Kasumi-1 (cell line): ENCODE results near the gene EVL.
"Not testable (repeated sequence)": the region's sequence is repeated elsewhere in the genome, so short reads cannot be mapped to it uniquely, and the experiment has no call there.

ENCODE experiments used
- DNase-seq, 2 experiments: peaks; one replicate each; lab custom pipeline; 2025; lab: John Stamatoyannopoulos, UW

The EVL gene

DNA sequence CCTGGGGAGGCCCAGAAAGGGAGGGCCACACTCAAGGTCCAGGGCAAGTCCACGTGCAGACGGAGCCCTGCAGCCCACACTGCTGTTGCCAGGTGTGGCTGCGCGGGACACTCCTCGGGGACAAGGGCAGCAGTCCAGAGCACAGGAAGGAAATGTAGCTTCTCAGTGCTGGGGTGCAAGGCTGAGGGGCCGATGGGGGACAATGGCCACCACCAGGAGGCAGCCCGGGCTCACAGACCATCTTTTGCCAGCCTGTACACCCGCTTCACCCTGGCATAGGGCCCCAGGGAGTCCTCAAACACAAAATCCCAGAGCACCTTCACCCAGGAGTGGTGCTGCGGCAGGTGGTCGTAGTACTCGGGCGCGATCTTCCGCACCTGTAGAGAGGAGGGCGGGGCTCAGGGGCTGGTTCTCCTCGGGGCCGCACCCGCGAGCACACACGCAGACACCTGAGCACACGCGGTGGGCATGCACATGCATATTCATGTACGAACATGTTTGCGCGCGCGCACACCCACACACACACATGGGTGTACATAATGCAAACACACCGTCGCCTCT is 81.4 kb downstream of the EVL start:
- peak in 1 of 2 experiments; percentile 1 for DNase-seq

DNA sequence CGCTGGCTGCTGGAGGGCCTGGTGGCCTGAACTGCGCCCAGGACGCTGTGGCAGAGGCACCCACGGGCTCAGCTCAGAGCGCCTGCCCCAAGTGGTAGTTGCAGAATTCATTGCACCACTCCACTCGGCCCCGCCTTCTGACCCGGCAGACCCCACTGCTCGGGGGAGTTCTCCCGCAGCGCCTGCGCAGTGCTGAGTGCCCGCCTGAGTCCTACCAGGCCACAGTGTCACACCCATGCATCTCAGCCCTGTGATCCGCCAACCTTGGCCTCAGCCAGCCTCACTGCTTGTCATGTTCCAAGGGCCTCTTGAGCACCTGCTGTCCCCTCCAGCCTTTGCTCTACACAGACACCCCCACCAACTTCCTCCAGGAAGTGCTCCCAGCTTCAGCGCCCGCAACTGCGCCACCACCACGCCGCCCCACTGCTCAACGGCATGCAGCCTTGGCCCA is 82.0 kb downstream of the EVL start:
- DNase-seq: peak; percentile 85 to 91

DNA sequence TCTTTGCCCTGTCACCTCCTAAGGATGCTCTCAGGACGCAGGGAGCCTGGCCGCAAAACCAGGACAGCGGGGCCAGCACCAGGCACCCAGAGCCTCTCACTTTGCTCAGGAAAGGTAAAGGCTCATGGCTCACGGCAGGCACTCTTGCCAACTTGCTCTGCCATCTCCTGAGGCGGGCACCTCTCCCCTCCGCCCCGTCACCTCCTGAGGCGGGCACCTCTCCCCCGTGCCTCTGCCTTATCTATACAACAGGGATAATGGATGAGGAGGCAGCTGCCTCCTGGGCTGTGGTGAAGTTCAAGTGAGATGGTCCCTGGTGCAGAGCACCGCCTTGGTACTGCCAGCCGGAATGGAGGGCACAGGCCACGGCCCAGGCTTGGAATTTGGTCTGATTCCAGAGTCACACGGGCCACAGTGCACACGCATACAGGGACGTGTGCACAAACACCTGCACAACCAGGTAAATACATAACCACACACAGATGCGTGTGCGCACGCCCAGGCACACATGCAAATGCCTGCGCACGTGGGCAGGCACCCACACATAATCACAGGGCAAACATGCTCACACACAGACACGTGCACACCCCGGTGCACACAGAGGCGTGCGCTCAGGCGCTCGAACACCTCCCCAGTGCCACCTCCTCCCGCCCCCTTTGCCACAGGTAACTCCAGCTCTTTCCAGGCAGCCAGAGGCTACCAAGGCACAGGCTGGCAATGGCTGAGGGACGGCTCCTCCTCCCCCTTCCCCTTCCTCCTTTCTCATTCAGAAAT is 82.7 kb downstream of the EVL start:
- DNase-seq: no peak

DNA sequence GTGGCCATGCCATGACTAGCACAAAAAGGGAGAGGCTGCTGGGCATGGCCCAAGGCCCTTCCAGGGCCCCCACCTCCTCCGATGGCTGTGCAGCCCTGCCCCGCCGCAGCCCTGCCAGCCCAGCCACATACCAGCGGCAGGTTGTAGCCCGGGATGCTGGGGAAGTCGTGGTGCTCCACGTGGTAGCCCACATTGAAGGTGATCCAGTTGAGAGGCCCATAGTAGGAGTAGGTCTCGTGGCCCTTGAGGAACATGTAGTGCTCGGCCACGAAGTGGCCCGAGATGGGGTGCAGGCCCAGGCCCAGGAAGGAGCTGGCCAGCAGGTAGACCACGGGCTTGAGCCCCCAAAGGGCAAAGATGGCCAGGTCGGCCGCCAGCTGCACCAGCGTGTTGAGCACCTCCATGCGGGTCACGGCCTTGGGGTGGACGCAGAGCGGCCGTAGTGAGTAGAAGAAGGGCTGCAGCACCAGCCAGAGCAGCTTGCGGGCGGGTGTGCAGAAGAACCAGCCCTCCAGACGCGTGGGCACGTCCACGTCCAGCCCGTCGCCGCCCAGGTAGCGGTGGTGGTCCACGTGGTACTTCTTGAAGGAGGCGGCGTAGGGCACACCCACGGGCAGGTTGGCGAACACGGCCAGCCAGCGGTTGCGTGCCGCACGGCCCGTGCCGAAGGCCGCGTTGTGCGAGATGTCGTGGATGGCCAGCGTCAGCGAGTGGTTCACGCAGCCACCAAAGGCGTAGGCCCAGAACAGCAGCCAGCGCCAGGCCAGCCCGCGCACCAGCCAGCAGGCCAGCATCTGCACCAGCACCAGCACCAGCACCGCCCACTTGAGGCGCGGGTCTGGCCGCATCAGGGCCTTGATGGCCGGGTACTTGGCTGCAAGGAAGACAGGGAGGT is 83.9 kb downstream of the EVL start:
- DNase-seq: no peak

DNA sequence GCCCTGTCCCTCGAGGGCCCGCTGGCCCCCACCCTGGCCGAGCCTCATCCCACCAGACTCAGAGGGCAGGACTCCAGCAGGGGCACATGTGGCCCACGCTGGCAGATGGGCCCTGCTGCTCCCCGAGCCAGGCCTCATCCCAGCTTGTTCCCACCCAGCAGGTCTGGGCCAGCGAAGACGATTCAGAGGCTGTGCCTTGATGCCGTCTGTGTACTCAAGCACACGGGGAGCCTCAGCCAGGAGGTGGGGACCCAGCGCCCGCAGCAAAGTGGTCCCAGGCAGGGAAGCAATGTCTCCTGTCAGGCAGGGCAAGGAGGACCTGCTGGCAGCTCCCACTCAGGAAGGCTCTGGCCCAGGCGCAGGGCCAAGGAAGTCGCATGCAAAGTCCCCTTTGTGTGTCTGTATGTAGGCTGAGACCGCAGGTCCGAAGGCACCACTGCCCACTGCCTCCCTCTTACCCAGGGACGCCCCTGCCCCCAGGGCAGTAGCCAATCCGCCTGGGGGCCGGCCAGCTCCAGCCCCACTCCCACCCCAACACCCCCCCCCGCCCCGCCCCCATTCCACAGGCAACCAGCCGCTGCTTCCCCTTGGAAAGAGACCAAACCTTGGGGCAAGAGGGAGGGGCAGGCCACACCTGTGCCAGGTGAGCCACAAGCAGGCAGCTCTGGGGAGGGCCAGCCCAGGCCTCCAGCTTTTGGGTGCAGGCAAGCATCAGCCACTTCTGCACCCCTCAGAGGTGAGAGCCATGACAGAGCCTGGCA is 84.8 kb downstream of the EVL start:
- no peak for DNase-seq

DNA sequence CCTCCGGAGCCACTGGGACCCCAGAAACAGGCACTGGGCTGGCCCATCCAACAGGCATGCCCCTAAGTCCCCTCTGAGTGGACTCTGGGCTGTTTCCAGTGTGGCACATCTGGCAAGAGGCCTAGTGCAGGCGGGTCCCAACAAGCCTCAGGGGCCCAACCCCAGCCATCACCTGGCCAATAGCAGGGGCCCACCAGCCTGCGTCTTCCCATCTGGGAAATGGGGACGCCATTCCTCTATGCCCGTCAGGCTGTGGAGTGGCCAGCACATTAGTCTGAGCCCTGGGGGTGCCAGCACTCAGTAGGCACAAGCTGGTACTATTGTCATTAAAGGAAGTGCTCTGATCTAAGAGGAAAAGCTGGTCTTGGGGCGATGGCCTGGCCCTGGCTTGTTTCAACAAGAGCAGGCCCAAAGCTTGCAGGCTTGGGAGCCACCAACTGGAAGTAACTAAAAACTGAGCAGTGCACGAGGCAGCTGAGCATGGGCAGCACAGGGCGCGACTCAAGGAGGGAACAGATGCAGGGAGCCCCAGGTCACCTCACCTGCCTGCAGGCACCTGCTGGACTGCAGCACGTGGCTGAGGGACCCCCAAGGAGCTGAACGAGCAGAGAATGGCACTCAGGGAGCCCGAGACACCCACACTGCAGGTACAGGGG is 85.8 kb downstream of the EVL start:
- no peak for DNase-seq

DNA sequence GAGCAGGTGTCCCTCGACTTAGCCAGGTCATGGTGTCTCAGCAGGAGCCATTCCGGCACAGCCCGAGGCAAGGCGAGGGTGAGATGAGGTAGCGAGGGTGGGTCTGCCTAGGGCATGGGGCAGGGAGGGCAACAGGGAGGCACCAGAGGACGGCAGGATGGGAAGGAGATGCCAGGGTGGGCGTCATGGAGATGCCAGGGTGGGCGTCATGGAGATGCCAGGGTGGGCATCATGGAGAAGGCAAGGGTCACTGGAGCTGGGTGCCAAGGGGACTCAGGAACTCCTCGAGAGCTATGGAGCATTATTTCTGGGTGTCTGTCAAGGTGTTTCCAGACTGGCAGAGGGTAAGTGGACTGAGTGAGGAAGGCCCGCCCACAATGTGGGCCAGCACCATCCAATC is 86.9 kb downstream of the EVL start:
- no peak for DNase-seq

DNA sequence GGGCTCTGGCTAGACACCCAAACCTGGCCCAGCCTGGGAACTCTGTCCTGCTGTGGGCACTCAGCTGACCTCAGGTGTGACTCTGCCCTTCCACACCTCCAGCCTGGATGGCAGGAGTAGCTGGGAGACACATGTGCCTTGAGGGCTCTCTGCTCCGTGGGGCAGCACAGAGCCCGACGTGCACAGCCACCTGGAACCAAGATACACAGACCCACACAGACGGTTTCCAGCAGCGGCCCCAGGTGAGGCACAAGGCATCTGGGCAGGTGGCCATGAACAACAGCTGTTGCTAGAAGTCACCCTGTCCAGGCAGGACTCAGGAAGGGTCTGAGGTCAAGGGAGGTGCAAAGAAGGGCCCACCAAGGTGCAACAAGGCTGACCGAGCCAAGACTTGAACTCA is 88.3 kb downstream of the EVL start:
- DNase-seq: no peak

DNA sequence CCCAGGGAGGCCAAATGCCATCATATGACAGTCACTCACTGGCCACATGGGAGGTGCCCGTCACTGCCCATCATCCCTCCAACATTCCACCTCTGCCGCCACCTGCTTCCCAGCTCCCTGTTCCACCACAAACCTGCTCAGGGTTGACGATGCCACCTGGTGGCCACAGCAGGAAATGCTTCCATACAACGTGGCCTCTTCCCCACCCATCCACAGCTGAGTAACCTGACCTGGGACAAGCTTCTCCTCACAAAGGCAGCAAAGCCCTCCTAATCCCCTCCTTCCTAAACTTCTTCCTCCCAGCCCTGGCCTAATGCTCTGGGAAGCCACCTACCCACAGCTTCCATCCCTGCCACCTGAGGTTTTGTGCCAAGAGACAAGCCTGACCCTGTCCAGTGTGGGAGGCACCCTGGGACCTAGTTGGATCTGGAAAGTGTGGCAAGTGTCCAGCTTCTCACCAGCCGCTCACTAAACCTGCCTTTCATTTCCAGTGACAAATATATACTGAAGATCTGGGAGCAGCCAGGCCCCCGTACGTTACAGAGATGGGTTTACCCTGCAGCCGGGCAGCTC is 89.9 kb downstream of the EVL start:
- DNase-seq: peak; percentile 18 to 39

DNA sequence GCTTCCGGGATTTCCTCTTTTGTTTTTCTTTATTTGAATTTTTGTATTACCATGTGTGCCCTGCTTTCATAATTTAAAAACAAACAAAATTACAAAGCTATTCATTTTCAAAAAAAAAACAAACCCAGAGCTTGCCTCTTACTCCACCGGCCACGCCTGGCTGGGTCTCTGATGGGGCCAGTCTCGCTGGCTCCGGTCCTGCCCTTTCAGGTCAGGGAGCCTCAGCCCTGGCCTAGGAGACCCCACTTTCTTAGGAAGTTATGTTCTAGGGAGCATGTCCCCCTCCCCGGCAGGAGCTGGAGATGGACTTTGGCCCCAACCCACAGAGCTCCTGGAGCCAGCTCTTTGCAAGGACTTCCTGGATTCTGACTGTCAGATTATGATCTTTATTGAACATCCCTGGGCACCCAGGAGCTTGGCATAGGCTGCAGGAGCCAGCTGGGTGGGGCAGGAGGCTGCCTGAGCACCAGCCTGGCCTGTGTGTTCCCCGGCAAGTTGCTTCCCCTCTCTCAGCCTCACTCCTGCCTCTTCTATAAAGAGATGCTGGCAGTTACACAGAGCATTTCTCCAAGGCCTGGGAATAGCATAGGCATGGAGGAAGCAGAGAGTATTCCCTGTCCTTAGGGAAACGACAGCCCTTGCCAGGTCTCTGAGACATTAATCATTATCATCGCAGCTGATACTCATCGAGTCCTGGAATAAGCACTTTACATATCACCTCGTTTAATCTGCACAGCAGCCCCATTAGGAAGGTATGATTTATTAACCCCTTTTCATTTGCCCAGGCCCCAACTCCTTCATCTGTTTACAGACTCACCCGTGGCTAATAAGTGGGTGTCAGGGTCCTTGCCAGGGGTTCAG is 90.8 kb downstream of the EVL start:
- DNase-seq: no peak

DNA sequence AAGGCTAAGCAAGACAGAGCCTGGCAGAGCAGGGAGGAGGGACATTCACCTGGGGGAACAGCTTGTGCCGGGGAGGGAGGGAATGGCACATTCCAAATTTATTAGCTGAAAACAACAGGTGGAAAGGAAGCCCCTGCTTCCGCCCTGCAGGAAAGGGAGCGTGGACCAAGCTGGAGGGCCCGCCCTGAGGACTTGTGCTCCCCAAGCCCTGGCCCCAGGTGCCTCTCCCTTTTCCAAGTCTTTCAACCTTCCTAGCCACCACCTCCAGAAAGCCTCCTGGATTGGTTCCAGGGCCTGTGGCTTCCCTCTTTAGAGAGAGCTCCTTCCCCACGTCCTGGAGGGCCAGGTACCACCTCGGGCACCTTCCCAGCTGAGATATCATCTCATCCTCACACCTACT is 91.6 kb downstream of the EVL start:
- no peak for DNase-seq

DNA sequence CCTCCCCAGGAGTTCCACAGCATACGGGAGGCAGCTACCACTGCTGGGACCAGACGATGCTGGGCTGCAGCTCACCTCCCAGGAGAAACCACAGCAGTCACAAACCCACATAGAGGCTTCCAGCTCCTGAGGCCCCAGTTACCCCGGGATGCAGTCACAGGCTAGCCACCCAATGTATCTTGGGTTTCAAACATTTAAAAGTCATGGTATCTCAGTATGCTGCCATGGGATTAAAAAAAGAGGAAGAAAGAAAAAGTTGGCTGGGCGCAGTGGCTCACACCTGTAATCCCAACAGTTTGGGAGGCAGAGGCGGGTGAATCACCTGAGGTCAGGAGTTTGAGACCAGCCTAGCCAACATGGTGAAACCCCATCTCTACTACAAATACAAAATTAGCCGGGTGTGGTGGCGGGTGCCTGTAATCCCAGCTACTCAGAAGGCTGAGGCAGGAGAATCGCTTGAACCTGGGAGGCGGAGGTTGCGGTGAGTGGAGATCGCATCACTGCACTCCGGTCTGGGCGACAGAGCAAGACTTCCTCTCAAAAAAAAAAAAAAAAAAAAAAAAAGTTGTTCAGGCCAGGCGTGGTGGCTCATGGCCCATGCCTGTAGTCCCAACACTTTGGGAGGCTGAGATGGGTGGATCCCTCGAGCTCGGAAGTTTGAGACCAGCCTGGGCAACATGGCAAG is 92.5 kb downstream of the EVL start:
- DNase-seq: not testable (repeated sequence)

DNA sequence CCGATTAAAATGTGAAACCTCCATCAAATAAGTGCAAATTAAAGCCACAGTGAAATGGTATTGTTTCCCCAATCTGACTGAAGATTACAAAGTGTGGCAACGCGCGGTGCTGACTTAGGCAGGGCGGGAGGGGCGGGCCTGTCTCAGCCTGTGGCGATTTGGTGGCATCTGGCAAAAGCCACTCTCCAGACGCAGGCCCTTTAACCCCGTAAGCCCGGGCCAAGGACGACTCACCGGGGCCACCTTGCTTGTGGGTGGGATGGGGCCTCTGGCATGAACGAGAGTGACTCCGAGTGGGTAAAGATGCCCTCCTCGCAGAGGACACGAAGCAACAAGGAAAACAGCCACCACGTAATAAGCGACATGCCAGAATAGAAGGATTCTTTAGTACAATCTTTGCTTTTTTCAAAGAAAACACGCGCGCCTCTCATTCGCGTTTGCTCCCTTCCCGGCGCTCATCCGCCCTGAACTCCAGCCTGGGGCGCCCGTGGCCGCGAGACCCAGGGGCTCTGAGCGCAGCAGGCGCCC is 93.4 kb downstream of the EVL start:
- DNase-seq: no peak

DNA sequence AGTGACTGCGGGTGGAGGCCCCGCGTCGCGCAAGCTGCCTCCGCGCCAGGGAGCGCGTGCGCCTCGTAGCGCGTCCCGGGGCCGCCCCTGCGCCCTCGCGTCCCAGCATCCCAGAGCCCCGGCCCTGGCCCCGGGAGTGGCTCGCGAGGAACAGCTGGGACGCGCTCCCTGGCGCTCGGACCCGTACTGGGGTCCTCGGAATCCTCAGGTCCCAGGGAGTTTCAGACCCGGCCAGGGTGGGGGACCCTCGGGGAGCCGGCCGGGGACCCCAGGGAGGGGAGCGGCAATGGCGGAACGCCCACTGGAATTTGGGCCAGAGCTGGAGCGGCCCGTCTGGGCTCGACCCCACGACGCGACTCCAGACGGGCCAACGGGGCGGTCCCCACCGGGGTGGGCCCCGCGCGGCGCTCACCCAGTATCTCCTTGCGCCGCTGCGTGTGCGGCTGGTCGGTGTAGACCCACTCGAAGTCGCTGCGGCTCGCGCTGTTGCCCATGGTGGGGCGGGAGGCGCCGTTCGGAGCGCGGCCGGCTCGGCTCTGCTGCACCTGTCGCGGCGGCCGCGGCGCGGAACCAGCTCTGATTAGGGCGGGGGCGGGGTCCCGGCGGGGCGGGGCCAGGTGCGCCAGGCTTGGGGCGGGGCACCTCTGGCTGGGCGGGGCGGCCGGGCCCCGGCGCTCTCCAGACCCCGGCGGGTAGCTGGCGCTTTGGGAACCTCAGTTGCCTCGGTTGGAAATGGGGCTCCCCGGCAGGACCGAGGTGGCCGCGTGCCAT is 94.1 kb downstream of the EVL start, which contains the start of gene DEGS2:
DEGS2 (minus strand) TSS at position 552 of the 771 bp plus-strand sequence; CDS start at position 494, 58 bp downstream.
- DNase-seq: no peak

DNA sequence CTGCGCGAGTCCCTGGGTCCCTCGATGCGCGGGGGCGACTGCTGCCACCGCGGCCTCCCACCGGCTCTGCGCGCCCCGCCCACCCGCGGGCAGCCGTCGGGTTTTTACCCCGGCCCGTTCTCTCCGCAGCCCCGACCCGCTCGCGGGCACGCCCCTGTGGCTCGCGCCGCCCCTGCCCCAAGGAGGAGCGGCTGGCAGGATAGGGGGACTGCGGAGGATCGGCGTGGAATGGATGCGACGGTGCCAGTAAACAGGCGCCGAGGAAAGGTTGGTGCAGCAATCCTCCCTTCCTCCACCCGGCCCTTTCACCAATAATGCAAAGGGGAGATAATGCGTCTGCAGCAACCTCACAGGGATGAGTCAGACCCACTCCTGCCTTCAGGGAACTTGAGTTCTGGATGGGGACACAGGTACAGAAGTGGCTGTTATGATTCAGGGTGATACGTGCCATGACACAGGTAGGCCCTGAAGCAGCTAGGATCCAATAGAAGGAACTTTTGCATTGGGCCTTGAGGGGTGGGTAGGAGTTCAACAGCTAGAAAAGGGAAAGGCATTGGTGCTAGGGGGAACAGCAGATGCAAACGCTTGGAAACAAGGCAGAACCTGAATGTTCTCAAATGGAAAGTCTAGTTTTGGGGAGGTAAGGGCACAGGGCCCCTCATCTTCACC is 94.8 kb downstream of the EVL start:
- no peak for DNase-seq

DNA sequence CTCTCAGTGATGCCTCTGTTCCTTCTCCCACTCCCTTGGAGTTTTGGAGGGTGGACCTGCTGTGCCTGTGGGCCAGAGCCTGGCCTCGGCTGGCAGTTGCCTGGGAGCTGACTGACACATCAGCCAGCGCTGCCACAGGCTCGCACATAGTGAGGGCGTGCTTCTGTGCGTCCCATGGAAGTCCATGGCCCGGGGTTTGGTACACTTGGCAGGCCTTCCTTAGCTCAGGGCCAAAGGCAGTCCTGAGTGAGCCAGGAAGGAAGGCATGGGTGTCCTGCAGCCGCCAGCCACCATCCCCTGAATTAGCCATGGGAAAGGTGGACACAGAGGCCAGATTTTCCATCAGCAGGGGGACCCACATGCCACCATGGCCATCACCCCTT is 95.3 kb downstream of the EVL start:
- DNase-seq: no peak

DNA sequence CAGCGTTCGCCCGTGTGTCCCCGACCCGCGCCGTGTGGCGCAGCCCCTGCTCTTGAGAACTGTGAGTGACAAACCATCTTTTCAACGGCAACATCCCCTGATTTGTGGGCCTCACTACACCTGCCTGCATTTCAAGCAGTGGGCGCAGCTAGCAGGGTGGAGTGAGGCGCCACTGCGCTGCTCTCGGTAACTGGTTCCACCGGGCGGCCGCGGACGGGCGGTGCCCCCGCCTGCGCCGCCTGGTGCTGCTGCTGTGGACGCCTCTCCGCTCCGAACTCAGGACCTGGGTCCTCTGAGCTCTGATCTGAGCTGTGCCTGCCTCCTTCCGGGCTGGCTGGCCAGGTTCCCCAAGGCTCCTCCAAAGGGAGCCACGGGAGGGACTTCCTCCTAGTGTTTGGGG is 100.2 kb downstream of the EVL start:
- DNase-seq: no peak
